ENCODE measurements around the gene KIF26A.
"Not testable (repeated sequence)": the region's sequence is repeated elsewhere in the genome, so short reads cannot be mapped to it uniquely, and the experiment has no call there.

The KIF26A gene

GRCh38 chr14:104151566-104152245 is 13.3 kb downstream of the KIF26A start:
- TF ChIP-seq ZNF274 (IDR thresholded peaks at IDR 0.05; ENCODE audit: low read depth, low read length), result no peak
- H3K4me3 ChIP-seq (ENCODE audit: low read length), result no peak overlapping the region

DNA sequence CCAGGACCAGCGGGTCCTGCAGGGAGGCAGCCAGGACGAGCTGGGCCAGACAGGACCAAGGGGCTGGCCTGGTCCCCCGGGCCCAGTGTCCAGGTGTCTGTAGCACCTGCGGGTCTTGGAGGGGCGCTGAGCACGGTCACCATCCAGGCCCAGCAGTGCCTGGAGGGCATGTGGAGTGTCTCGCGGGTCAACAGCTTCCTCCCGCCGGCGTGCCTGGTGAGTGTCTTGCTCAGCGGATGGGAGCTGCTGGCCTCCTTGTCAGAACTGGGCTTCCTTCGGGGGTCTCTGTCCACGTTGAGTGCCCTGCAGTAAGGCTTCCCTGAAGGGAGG is 13.8 kb downstream of the KIF26A start:
- TF ChIP-seq ZNF274 (IDR thresholded peaks at IDR 0.05; ENCODE audit: low read depth, low read length), result no peak
- H3K4me3 ChIP-seq (ENCODE audit: low read length), result no peak overlapping the region

DNA sequence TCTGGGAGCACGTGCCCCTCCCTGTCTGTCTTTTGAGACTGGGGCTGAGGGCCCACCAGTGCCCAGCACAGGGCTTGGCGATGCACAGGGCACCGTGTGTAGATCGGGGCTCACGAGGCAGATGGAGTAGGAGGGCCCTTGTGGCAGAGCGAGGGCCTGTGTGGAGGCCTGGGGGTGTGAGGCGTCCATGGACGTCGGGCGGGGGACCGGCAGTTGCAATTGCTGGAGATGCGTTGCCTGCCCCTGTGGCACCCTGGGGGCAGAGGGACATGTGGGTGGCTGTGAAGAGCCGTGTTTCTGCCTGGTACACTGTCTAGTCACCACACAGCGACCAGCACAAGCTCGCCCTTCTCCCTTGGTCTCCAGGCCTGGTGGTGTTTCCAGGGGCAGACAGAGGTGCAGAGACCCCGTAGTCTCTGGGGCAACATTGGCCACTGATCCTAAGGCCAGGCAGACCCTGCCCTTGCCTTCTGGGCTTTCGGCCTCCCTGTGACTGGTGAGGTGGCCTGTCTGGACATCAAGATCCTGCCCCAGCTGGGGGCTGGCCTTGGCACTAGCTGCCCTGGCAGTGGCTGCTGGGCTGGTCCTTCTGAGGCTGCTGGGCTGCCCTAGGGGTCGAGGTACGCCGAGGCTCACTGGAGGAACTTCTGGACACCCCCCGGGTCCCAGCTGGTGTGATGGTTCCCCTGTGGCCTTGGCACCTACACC is 14.5 kb downstream of the KIF26A start:
- no peak for TF ChIP-seq ZNF274 (IDR thresholded peaks at IDR 0.05; ENCODE audit: low read depth, low read length)
- no peak overlapping the region for H3K4me3 ChIP-seq (ENCODE audit: low read length)

DNA sequence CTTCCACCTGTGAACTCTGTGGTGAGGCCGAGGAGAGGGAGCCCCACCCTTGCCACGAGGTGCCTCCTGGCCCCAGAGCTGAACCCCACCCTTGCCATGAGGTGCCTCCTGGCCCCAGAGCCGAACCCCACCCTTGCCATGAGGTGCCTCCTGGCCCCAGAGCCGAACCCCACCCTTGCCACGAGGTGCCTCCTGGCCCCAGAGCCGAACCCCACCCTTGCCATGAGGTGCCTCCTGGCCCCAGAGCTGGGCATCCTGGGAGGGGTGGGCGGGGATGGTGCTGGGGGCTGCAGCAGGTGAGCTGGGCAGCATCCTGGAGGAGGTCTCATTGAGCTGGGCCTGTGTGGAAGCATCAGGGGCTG is 15.0 kb downstream of the KIF26A start:
- H3K4me3 ChIP-seq (ENCODE audit: low read length), result not testable (repeated sequence)

- TF ChIP-seq ZNF274 (IDR thresholded peaks at IDR 0.05; ENCODE audit: low read depth, low read length), result no peak
- H3K4me3 ChIP-seq (ENCODE audit: low read length), result no peak overlapping the region
These were observed 15.9 kb downstream of the KIF26A start for GRCh38 chr14:104154246-104154645.

DNA sequence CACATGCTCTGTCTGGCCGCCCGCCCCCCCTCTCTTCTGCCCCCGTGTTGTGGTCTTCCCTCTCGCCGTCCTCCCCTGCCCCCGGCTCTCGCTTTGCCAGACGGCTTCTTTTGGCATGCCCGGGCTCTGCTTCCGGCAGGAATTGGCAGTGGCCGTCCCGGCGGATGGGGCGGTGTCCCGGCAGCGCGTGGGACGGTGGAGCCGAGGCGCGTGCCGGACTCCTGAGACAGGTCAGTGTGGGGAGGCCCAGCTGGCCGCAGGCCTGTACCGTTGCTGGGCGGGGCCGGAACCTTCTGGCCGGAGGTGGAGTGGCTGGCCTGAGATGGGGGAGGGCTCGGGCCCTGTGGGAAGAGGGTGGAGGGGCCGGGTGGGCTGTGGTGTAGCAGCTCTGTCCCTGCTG is 17.1 kb downstream of the KIF26A start:
- H3K4me3 ChIP-seq (ENCODE audit: low read length), result no peak overlapping the region
- TF ChIP-seq ZNF274 (IDR thresholded peaks at IDR 0.05; ENCODE audit: low read depth, low read length), result no peak

- TF ChIP-seq ZNF274 (IDR thresholded peaks at IDR 0.05; ENCODE audit: low read depth, low read length), result no peak
- no peak overlapping the region for H3K4me3 ChIP-seq (ENCODE audit: low read length)
These were observed 17.8 kb downstream of the KIF26A start for GRCh38 chr14:104156142-104156541.

DNA sequence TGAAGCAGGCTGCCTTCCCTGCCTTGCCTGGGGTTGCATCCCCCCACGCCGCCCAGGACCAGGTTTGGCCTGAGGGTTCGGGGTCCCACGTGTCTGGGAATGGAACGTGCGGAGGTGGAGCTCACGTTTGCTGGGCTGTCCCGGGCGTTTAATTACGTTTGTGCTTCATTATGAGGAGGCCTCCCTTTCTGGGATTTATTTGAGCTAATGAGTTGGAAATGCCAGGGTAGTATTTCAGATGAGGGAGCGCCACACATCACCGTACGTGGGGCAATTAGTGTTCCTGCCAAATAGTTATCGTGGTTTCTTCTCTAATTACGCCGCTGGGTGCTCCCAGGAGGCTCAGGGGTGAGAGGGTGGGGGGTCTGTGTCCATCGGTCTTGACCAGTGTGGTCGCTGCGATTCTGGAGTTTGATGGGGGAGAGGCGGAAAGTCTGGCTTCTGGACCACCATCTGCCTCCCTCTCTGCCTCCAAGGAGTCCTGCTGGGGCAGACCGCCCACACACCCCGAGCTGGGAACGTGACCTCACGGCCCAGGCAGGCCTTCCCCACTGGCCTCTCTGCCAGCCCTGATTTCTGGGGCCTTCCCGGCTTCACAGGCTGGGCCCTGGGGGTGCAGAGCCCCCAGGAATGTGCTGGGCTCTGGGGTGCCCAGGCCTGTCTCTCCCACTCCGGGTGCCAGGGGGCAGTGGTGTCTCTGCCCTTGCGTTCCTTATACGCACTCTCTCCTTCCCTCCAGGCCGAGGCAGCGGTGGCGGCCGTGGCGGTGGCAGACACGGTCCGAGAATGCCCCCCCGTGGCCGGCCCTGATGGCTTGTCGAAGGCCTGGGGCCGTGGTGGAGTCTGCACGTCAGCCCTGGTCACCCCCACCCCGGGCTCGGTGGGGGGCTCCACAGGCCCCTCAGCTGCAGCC is 18.9 kb downstream of the KIF26A start:
- H3K4me3 ChIP-seq (ENCODE audit: low read length), result no peak overlapping the region
- TF ChIP-seq ZNF274 (IDR thresholded peaks at IDR 0.05; ENCODE audit: low read depth, low read length), result no peak

DNA sequence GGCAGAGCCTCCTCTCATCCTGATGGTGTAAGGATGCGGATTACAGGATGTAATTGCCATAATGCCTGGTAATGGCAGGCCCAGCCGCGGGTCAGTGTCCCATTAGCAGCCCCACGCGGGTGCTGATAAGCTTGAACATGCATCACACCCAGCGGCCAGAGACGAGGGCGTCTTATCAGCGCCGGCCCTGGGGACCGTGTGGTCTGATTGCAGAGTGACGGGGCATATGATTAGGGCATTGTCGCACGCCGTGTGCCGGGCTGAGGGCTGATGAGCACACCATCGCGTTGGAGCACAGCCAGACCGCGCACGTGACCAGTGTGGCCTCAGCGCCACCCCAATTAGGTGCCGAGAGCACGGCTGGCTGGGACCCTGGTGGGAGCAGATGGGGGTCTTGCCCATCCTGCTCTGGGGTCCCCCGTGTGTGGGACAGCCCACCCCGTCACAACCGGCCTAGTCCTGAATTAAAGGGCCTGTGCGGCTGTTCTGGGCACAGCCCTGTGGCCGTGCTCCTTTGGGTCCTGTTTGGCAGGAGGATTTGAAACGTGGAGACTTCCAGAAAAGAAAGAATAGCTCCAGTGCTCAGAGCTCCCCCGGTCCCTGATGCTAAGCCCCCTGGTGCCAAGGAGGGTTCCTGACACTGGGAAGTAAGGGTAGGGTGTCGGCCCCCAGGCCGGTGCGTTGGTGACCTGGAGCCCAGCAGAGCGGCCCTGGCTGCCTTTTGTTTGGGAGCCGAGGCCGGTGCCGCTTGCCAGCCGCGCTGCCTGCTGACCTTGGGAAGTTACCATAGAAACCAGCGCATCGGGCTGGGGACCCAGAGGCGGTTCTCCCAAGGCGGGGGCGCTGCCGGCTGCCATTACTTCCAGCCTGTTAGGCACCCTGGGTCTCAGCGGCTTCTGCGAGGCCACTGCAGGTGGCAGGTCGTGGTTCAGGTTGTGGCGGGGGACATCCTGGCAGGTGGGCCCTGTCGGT is 20.7 kb downstream of the KIF26A start:
- no peak for TF ChIP-seq ZNF274 (IDR thresholded peaks at IDR 0.05; ENCODE audit: low read depth, low read length)
- no peak overlapping the region for H3K4me3 ChIP-seq (ENCODE audit: low read length)

GRCh38 chr14:104159990-104160389 is 21.6 kb downstream of the KIF26A start:
- no peak overlapping the region for H3K4me3 ChIP-seq (ENCODE audit: low read length)
- no peak for TF ChIP-seq ZNF274 (IDR thresholded peaks at IDR 0.05; ENCODE audit: low read depth, low read length)

- no peak overlapping the region for H3K4me3 ChIP-seq (ENCODE audit: low read length)
- no peak for TF ChIP-seq ZNF274 (IDR thresholded peaks at IDR 0.05; ENCODE audit: low read depth, low read length)
These were observed 23.4 kb downstream of the KIF26A start for GRCh38 chr14:104161602-104162367.

GRCh38 chr14:104162495-104162894 is 24.1 kb downstream of the KIF26A start:
- H3K4me3 ChIP-seq (ENCODE audit: low read length), result no peak overlapping the region
- no peak for TF ChIP-seq ZNF274 (IDR thresholded peaks at IDR 0.05; ENCODE audit: low read depth, low read length)

DNA sequence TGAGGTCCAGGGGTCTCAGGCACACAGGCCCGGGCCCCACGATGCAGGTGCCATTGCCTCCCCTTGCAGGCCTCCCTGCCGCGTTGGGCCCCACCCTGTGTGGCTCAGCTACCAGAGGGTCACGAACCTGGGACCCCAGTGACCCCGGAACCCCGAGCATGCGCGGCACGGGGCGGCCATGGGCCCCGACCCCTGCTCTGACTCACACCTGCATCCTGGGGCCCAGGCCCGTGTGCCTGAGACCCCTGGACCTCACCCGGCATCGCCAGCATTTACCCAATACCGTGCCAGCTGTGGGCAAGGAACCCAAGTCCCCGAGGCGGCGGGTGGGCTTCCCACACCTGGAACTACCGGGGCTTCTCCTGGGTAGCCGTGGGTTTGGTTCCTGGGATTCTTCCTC is 25.2 kb downstream of the KIF26A start:
- TF ChIP-seq ZNF274 (IDR thresholded peaks at IDR 0.05; ENCODE audit: low read depth, low read length), result no peak

More for the DNA sequence above, 25.2 kb downstream of the KIF26A start:
- no peak overlapping the region for H3K4me3 ChIP-seq (ENCODE audit: low read length)
